Measurements from ENCODE around the gene ERAS.
"Not testable (repeated sequence)": the region's sequence is repeated elsewhere in the genome, so short reads cannot be mapped to it uniquely, and the experiment has no call there.

Gene ERAS

DNA sequence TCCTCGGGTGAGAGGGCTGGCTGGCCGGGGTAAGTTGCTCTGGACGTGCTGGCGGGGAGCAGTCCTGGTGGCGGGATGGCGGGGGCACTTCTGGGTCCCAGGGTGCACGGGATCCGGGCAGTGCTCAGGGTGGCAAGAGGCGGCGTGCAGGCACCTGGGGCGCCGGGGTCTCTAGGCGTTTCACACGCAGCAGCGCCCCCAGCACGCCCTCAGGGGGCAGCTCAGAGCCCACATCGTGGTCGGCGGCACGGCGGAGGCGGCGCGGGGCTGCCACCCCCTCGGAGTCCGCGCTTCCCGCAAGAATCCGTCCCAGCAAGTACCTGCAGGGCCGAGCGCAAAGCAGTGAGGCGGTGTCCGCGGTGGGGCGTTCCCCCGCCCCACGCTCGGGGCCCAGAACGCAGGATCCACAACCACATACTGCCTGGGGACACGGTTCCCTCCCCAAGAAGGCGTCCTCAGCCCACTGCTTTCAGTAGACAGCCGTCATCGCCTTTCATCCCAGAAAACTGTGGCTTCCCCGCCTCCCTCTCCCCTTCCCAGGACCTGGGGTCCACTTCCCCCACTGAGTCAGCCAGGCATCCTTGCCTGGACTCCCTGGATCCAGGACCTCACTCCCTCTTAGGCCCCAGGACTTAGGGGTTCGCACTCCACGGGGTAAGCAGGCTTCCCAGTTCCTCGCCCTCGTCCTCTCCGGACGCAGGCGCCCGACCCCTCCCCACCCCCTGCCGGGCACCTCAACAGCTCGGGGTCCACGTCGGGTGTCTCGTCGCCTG is 5.0 kb downstream of the ERAS start:
- no peak for DNase-seq (ENCODE audit: low read depth in 2 of 2)

GRCh38 chrX:48831909-48832291 is 5.6 kb downstream of the ERAS start:
- DNase-seq (ENCODE audit: low read depth in 2 of 2): no peak

- no peak for DNase-seq (ENCODE audit: low read depth in 2 of 2)
These were observed 7.3 kb downstream of the ERAS start for GRCh38 chrX:48833542-48834138.

DNA sequence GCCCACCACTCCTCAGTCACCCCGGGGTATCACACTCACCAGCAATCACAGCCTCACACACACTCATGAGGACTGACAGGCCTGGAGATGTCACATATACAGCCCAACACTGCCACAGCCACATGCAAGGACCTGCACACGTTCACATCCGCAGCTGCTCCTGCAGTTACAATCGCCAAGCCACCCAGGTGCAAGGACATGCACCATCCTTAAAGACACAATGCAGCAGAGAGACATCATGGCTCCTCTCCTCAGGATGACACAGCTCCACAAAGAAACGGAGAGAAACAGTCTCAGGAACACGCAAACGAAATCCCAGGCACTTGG is 8.0 kb downstream of the ERAS start:
- DNase-seq (ENCODE audit: low read depth in 2 of 2): no peak

DNA sequence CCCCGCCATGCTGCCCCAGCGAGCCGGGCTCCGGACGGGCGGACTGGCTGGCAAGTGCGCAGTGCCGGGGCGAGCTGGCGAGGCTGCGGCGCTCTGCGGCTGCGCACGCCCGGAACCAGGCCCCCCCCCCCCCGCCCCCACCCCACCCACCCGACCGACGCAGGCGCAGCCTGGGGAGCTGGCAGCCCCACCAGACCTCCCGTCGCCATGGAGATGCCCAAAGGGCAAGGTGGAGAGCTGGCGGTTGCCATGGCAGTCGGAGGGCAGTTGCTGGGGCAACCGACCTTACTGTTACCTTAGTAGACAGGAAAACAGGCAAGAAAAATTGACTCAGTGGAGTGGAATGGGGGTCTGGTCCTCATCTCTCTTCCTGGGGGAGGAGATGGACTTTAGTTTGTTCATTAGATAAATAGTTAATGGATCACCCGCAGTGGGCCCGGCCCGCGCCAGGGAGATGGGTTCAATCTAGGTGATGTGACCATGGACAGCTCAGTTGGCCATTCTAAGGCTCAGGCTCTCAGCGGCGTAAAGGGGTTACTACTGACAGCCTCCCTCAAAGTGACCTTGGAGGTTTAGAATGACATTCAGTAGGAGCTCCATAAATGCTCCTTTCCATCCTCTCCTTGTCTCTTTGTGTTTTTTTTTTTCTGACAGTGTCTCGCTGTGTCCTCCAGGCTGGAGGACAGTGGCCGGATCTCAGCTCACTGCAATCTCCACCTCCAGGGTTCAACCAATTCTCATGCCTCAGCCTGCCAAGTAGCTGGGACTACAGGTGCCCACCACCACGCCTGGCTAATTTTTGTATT is 9.4 kb downstream of the ERAS start, which contains the start of gene PCSK1N:
TSS of gene PCSK1N (minus strand) at position 87 of the 806 bp plus-strand sequence. CDS start at position 9, 78 bp downstream.
- no peak for DNase-seq (ENCODE audit: low read depth in 2 of 2)

GRCh38 chrX:48839686-48840085 is 13.4 kb downstream of the ERAS start:
- no peak for DNase-seq (ENCODE audit: low read depth in 2 of 2)

DNA sequence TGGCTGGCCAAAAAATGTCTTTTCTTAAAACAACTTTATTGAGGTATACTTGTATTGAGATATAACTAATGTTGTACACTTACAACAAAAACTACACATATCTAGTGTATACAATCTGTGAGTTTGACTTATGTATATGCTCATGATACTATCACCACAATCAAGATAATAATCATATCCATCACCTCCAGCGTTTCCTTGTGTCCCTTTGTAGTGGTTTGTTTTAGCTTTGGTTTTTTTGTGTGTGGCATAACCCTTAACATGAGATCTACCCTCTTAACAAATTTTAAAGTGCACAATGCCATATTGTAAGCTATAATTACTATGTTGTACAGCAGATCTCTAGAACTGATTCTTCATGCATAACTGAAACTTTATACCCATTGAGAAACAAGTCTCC is 22.5 kb downstream of the ERAS start:
- DNase-seq (ENCODE audit: low read depth in 2 of 2): no peak

DNA sequence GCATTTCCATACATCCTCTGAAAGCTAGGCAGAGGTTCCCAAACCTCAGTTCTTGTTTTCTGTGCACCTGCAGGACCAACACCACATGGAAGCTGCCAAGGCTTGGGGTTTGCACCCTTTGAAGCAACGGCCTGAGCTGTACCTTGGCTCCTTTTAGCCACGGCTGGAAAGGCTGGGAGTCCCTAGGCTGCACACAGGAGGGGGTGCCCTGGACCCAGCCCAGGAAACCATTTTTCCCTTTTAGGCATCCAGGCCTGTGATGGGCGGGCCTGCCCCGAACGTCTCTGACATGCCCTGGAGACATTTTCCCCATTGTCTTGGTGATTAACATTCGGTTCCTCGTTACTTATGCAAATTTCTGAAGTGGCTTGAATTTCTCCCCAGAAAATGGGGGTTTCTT is 26.5 kb downstream of the ERAS start:
- no peak for DNase-seq (ENCODE audit: low read depth in 2 of 2)

DNA sequence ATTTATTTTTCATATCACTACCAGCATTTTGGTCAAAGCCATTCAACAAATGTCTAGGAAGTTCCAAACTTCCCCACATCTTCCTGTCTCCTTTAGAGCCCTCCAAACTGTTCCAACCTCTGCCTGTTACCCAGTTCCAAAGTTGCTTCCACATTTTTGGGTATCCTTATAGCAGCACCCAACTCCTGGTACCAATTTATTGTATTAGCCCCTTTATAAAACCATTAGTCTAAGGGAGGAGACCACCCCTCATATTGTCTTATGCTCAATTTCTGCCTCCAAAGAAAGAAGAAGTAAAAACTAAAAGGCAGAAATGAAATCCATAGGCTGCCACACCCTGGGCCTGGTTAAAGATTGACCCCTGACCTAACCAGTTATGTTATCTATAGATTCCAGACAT is 27.2 kb downstream of the ERAS start:
- not testable (repeated sequence) for DNase-seq (ENCODE audit: low read depth in 2 of 2)

DNA sequence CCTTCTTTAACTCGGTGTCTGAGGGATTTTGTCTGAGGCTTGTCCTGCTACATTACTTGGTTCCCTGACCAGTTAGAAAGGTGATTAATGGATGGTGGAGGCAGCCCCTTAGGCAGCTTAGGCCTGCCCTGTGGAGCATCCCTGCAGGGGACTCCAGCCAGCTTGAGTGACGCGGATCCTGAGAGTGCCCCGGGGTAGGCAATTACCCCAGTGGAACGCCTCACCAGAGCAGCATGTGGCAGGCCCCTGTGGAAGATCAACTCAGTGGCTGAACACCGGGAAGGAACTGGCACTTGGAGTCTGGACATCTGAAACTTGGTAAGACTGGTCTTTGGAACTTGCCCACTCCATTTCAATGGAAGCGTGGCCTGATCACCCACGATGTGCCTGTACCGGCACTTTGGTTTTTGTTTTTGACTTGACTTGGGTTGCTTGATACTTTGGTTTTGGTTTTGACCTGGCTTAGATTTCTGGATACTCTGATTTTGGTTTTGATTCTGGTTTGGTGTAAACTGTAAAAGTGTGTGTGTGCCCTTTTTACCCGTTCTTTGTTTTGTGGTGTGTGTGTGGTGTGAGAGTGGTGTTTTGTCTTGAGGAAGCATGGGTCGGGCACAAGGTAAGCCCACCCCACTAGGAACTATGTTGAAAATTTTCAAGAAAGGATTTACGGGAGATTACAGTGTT is 27.9 kb downstream of the ERAS start:
- DNase-seq (ENCODE audit: low read depth in 2 of 2): not testable (repeated sequence)

GRCh38 chrX:48854898-48855297 is 28.6 kb downstream of the ERAS start:
- no peak for DNase-seq (ENCODE audit: low read depth in 2 of 2)

GRCh38 chrX:48864210-48864609 is 37.9 kb downstream of the ERAS start:
- no peak for DNase-seq (ENCODE audit: low read depth in 2 of 2)

DNA sequence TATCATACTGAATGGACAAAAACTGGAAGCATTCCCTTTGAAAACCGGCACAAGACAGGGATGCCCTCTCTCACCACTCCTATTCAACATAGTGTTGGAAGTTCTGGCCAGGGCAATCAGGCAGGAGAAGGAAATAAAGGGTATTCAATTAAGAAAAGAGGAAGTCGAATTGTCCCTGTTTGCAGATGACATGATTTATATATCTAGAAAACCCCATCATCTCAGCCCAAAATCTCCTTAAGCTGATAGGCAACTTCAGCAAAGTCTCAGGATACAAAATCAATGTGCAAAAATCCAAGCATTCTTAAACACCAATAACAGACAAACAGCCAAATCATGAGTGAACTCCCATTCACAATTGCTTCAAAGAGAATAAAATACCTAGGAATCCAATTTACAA is 45.7 kb downstream of the ERAS start:
- not testable (repeated sequence) for DNase-seq (ENCODE audit: low read depth in 2 of 2)

DNA sequence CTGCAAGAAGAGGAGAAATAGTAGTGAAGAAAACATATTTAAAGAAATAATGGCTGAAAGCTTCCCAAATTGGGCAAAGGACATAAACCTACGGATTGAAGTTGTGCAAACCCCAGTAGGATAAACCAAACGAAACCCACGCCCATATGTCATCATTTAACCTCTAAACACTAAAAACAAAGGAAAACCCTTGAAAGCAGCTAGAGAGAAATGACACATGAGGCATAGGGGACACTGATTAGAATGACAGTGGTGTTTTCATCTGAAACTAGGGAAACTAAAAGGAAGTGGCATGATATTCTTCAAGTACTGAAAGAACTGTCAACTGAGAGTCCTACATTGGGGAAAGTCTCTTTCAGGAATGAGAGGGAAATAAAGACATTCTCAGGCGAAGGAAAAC is 50.6 kb downstream of the ERAS start:
- DNase-seq (ENCODE audit: low read depth in 2 of 2): not testable (repeated sequence)

Measured in stimulated activated CD4-positive, alpha-beta T cell treated with anti-CD3 and anti-CD28 coated beads, Interleukin-12 subunit alpha, Interleukin-12 subunit beta, amount 100 ng/mL, for 24 hours (primary cell).